A549 treated with Hydrocortisone at 1 μM for 4 hours (cell line): Measurements from ENCODE around the gene ZNF41. TPM values are rescaled to one million over a fixed set of nuclear protein-coding genes. Genes with fewer than 3 reads are reported as not detected.

Source experiments
- total RNA-seq: library from RNA; stranded (reverse); fragments of 200-300 nt; extraction: Qiagen RNA extraction; gene quantifications from 5 replicates; pipeline ENCODE4 v1.2.3, GENCODE V29; 2022

The ZNF41 gene
- 3.3 to 5.8 TPM (median 3.6 TPM) in 5 replicates for total RNA-seq

DNA sequence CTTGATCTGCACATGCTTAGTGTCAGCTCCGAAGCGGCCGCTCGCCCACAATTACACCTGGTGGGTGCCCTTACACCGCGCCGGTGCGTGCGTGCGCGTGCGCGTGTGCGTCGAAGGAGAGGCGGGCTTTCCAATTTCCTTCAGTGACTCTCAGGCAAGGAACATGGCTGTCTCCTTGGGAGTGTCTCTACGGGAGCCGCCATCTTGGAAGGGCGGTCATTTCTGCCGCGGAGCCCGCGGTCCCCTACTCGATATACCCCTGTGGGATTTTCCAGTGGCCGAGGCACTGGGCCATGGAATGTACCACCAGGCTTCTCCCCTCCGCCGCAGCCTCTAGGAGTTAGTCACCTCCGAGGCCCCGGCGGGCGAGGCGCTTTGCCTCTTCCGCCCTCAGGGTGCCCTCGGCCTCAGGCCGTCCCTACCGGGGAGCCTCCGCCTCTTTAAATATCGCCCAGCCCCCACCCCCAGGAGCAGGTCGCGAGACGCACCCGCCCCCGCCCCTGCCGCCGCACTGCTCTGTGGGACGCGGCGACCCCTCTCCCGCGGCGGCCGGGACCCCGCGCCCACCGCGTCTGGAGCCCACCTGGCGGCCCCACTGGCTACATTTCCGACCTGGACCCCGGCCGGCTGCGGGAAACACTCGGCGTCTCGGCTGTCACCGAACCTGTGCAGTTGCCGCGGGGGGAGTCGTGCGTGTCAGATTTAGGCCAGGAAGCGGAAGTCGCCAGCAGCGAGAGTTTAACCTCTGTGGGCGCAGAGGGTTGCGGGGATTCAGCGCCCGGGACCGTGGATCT lies at the start of gene ZNF41:
ZNF41 (minus strand) TSS at position 711 of the 794 bp plus-strand sequence. CDS start 15,741 bp downstream, outside the sequence.

Other genes with a start within 250 kb of the ZNF41 start
- gene ZNF157, start 112.6 kb downstream of the ZNF41 start, total RNA-seq: 0.05 TPM in 1 of 5 replicates, not detected in the others
- gene ARAF, start 78.0 kb upstream of the ZNF41 start, total RNA-seq: 46.6 to 57.5 TPM (median 54.7 TPM) in 5 replicates
- gene TIMP1, start 99.2 kb upstream of the ZNF41 start, total RNA-seq: 231 to 288 TPM (median 262 TPM) in 5 replicates
- 0.13 to 0.56 TPM (median 0.26 TPM) in 5 replicates for gene SYN1, start 136.6 kb upstream of the ZNF41 start, total RNA-seq
- 0.17 to 0.89 TPM (median 0.64 TPM) in 5 replicates for gene CFP, start 146.7 kb upstream of the ZNF41 start, total RNA-seq
- 34.9 to 38.6 TPM (median 35.6 TPM) in 5 replicates for gene ELK1, start 167.3 kb upstream of the ZNF41 start, total RNA-seq
- gene UXT, start 176.0 kb upstream of the ZNF41 start, total RNA-seq: 142 to 194 TPM (median 182 TPM) in 5 replicates